Right atrium auricular region (tissue), 2 donors: ENCODE data around the gene KLF4. TPM values are rescaled to one million over a fixed set of nuclear protein-coding genes. Genes with fewer than 3 reads are reported as not detected.
A peak's percentile ranks its signal among the peaks of the same experiment; 100 is the strongest.

Source experiments
- DNase-seq: peaks from one replicate; pipeline ENCODE4 v3.0.0-alpha.2; 2019; ENCODE audit warnings: low spot score
- H3K27ac ChIP-seq, 2 donors: fragments of 200-600 bp; sonication (generic); 1 replicate in 1 of 2; 2 replicates in 1 of 2; pipeline ENCODE4 v1.5.1; 2016 to 2019
- H3K27me3 ChIP-seq, 2 donors: fragments of 200-600 bp; sonication (generic); one replicate each; pipeline versions ENCODE4 v1.5.1 to v1.6.0; 2017 to 2019
- H3K36me3 ChIP-seq: fragments of 200-600 bp; sonication (generic); one replicate; pipeline ENCODE4 v1.5.1; 2016
- H3K4me1 ChIP-seq, 2 donors: fragments of 200-600 bp; sonication (generic); one replicate each; pipeline versions ENCODE4 v1.5.1 to v1.6.0; 2017 to 2019
- H3K4me3 ChIP-seq, 2 donors: fragments of 200-600 bp; sonication (generic); 1 replicate in 1 of 2; 2 replicates in 1 of 2; pipeline ENCODE4 v1.5.1; 2017 to 2019; ENCODE audit warnings: mild to moderate bottlenecking in 1 of 2, moderate library complexity in 1 of 2
- H3K9me3 ChIP-seq, 2 donors: fragments of 200-600 bp; sonication (generic); one replicate each; pipeline ENCODE4 v1.5.1; 2019
- total RNA-seq, 2 donors: library from RNA; depleted of rRNA; stranded (reverse); fragments of >200 nt; gene quantifications; one replicate each; pipeline ENCODE4 v1.1.0, GENCODE V29; 2016
- TF ChIP-seq, protein P1 (sequence below), 2 donors: fragments of 200-600 bp; sonication (generic); IDR thresholded peaks; one replicate each; pipeline ENCODE4 v1.5.1; 2019; ENCODE audit warnings: antibody characterized with exemption in 2 of 2

Gene KLF4
- total RNA-seq, 2 donors from 2014 or later, result 62.9 to 95.5 TPM

DNA sequence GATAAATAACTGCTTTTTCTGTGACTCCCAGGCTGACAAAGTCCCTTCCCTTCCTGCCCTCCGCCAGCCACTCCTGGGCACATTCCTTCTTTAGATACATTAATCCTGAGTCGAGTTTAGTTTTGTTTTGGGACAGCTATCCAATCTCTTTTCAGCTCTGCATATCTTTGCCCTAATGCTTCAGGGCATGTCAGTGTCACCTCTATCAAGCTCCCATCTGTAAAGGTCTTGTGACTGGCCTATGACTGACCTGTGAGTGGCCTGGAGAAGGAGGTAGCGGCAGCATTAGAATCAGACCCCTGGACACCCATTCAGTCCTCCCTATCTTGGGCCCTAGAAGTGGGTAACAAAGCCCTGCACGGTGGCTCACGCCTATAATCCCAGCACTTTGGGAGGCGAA lies 34.0 kb upstream of the KLF4 start:
- TF ChIP-seq, protein P1, sequence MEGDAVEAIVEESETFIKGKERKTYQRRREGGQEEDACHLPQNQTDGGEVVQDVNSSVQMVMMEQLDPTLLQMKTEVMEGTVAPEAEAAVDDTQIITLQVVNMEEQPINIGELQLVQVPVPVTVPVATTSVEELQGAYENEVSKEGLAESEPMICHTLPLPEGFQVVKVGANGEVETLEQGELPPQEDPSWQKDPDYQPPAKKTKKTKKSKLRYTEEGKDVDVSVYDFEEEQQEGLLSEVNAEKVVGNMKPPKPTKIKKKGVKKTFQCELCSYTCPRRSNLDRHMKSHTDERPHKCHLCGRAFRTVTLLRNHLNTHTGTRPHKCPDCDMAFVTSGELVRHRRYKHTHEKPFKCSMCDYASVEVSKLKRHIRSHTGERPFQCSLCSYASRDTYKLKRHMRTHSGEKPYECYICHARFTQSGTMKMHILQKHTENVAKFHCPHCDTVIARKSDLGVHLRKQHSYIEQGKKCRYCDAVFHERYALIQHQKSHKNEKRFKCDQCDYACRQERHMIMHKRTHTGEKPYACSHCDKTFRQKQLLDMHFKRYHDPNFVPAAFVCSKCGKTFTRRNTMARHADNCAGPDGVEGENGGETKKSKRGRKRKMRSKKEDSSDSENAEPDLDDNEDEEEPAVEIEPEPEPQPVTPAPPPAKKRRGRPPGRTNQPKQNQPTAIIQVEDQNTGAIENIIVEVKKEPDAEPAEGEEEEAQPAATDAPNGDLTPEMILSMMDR (IDR thresholded peaks at IDR 0.05), result no peak
- Histone ChIP-seq H3K4me1 (no peaks in the 10 kb centered on the region), H3K27ac (no peak overlapping the region), H3K27me3 (no peaks in the 10 kb centered on the region), H3K36me3 (no peaks in the 10 kb centered on the region), H3K9me3 (no peaks in the 10 kb centered on the region), H3K4me3 (no peak overlapping the region)
- no peak for DNase-seq

DNA sequence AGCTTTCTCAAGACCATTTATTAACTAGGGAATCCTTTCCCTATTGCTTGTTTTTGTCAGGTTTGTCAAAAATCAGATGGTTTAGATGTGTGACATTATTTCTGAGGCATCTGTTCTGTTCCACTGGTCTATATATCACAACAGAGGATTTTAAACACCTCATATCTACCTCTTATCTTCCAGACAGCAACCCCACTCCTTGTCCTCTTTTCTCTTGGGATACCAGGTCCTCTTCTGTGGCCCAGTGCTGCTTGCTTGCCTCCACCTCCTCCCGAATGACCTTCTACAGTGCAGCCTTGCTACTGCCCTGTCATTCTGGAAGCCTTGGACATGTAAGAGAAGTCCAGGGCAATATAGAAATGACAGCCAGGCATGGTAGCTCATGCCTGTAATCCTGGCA lies 30.6 kb upstream of the KLF4 start:
- H3K27ac ChIP-seq, result no peak overlapping the region
- no peaks in the 10 kb centered on the region for H3K36me3 ChIP-seq
- no peak overlapping the region for H3K4me3 ChIP-seq
- no peaks in the 10 kb centered on the region for H3K4me1 ChIP-seq
- H3K9me3 ChIP-seq, result no peaks in the 10 kb centered on the region
- TF ChIP-seq, protein P1 (IDR thresholded peaks at IDR 0.05), result no peak
- no peaks in the 10 kb centered on the region for H3K27me3 ChIP-seq
- no peak for DNase-seq

DNA sequence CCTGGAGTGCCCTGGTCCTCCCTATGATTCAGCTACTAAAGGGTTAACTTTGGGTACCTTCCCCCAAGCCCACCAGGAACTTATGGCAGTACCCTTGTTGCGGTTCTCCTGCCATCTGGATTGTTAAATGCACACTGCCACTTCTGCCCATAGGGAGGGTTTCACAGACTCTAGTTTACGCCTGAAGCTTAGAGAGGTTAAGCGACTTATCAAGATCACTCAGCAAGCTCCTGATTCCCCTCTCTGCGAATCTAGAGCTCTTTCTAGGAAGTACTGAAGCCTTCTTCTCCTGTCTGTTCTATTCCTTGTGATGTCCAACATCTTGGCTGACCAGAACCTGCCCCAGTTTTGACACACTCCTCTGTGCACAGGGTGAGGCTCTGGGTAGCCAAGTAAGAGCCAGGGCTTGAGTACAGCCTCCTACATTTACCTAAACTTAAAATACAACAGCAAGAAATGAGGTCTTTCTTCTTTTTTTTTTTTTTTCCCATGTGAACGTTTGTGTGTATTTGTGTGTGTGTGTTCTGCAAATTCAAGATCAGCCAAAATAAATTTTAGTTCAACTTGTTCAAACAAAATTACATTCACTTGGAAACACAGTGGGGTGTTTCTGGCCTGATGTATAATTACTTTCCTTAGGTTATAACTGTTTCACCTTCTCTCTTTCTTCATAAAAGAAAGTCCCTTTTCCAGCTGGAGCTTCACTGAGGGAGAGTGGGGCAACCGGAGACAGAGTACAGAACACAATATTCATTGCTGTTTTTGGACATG lies 28.7 kb upstream of the KLF4 start:
- TF ChIP-seq, protein P1 (IDR thresholded peaks at IDR 0.05), result no peak
- Histone ChIP-seq H3K4me3 (no peak overlapping the region), H3K27ac (no peak overlapping the region), H3K36me3 (no peaks in the 10 kb centered on the region), H3K9me3 (no peaks in the 10 kb centered on the region), H3K27me3 (no peaks in the 10 kb centered on the region), H3K4me1 (no peaks in the 10 kb centered on the region)
- no peak for DNase-seq

DNA sequence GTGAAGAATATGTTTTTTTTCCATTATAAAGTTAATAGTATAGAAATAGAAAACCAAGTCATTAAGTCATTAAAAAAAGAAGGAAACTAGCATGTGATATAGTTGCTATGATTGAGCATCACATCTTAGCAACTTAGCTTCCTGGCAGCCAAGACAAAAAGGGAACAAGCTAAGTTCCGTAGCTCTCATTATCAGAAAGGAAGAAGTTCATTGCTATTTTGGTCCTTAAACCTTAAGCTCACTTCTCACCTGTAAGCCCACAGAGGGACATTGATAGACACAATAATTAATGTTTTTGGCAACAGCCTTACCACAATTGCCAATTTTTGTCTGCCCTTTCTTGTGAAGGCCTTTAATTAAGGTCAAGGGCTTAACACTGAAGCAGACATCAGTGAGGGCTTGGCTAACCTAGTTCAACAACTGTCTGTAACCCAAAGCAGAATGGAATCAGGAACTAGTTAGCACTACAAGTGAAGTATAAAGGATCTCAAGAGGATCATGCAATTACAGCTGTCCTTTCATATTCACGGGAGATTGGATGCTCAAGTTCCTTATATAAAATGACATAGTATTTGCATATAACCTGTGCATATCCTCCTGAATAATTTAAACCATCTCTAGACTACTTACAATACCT lies 24.0 kb upstream of the KLF4 start:
- no peak overlapping the region for H3K4me3 ChIP-seq
- DNase-seq, result no peak
- H3K36me3 ChIP-seq, result no peaks in the 10 kb centered on the region
- TF ChIP-seq, protein P1 (IDR thresholded peaks at IDR 0.05), result no peak
- H3K27me3 ChIP-seq, result no peaks in the 10 kb centered on the region
- H3K27ac ChIP-seq, result no peak overlapping the region
- H3K9me3 ChIP-seq, result no peaks in the 10 kb centered on the region
- H3K4me1 ChIP-seq, result no peaks in the 10 kb centered on the region

DNA sequence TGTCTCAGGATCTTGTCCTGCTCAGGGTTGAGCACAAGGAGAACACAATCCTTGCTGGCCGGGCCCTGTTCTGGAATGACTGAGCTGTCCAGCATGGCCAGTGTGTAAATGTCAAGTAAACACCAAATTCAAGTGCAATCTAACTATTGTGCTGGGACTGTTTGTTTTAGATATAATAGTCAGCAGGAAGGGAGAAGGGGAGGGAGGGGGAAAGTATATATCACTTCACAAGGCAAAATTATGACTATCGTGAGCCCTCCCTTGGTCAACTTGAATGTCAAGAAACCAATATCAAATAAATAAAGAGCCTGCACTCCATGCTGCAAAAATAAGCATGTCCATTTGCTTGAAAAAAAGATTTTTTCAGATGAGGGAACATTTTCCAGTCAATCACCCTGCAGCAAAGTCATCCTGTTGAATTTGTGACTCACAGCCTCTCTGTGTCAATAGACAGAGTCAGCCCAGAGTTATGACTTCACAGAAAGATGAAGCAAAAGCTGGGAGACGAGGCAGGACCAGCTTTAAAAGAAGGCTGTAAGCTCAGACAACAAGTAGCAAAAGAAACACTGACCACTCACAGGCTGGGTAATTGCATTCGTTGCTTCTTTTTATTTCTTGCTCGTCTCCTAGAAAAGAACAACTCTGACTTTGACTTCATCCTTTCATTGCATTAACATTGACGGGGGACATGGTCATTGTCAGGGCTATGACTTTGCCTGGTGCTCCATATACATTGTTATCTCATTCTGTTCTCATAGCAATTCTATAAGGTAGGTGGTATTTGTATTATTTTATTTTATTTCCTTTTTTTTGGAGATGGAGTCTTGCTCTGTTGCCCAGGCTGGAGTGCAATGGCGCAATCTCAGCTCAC lies 15.3 kb upstream of the KLF4 start:
- peak overlapping the region; percentile 71 to 78 for H3K27ac ChIP-seq
- H3K4me3 ChIP-seq, result no peak overlapping the region
- H3K36me3 ChIP-seq, result no peaks in the 10 kb centered on the region
- peak; percentile 81 for DNase-seq
- H3K9me3 ChIP-seq, result no peaks in the 10 kb centered on the region
- H3K4me1 ChIP-seq, result peaks cover 0 to 7% of the 10 kb centered on the region in 2 donors
- TF ChIP-seq, protein P1 (IDR thresholded peaks at IDR 0.05), result no peak
- no peaks in the 10 kb centered on the region for H3K27me3 ChIP-seq
